Esophagus muscularis mucosa (tissue), 4 donors: Measurements from ENCODE around the gene USP15. TPM values are rescaled to one million over a fixed set of nuclear protein-coding genes. Genes with fewer than 3 reads are reported as not detected.

Experiments
- DNase-seq: peaks from one replicate; pipeline ENCODE4 v3.0.0-alpha.2; 2017; ENCODE audit errors: extremely low spot score
- H3K27ac ChIP-seq, 4 donors: fragments of 200-600 bp; sonication (generic); replicated peaks in 1 of 4; 1 replicate in 3 of 4; 2 replicates in 1 of 4; pipeline ENCODE4 v1.5.1; 2016 to 2019; ENCODE audit warnings: mild to moderate bottlenecking in 1 of 4
- H3K27me3 ChIP-seq, 4 donors: fragments of 200-600 bp; sonication (generic); one replicate each; pipeline versions ENCODE4 v1.5.1 to v1.6.0; 2016 to 2019
- H3K36me3 ChIP-seq, 4 donors: fragments of 200-600 bp; sonication (generic); one replicate each; pipeline ENCODE4 v1.5.1; 2016 to 2019
- H3K4me1 ChIP-seq, 4 donors: fragments of 200-600 bp; sonication (generic); one replicate each; pipeline ENCODE4 v1.5.1; 2016 to 2019
- H3K4me3 ChIP-seq, 4 donors: fragments of 200-600 bp; sonication (generic); 1 replicate in 2 of 4; 2 replicates in 2 of 4; pipeline ENCODE4 v1.5.1; 2016 to 2019; ENCODE audit warnings: mild to moderate bottlenecking in 4 of 4, moderate library complexity in 1 of 4
- H3K9me3 ChIP-seq, 4 donors: fragments of 200-600 bp; sonication (generic); 1 replicate in 3 of 4; 2 replicates in 1 of 4; pipeline ENCODE4 v1.5.1; 2016 to 2019
- EP300 ChIP-seq: sonication (generic); formaldehyde crosslinking; IDR thresholded peaks from one replicate; pipeline ENCODE4 v1.6.1; 2017; ENCODE audit warnings: antibody characterized with exemption
- POLR2A ChIP-seq: fragments of 450-650 bp; IDR thresholded peaks from one replicate; pipeline ENCODE4 v1.6.1; 2017; ENCODE audit warnings: antibody characterized with exemption, moderate library complexity, mild to moderate bottlenecking, low read depth
- POLR2AphosphoS5 ChIP-seq, 2 donors: sonication (generic); formaldehyde crosslinking; IDR thresholded peaks; one replicate each; pipeline ENCODE4 v1.6.1; 2017; ENCODE audit warnings: antibody characterized with exemption in 2 of 2
- WGBS: methylation state at CpG from one replicate; pipeline ENCODE4 v1.1.5; 2018; 5-methylcytosine and 5-hydroxymethylcytosine counted together
- intact Hi-C: fragments of 100-400 bp; cut with DNase I; formaldehyde crosslinking; loops from one replicate; pipeline ENCODE4 v1.15.1; 2023
- total RNA-seq, 4 donors: library from RNA; depleted of rRNA; stranded (reverse); fragments of >200 nt; gene quantifications; one replicate each; pipeline versions ENCODE4 v1.1.0 to v1.2.1, GENCODE V29; 2016
- TF ChIP-seq, protein P1 (sequence below), 3 experiments: fragments of 200-600 bp in 2 of 3; fragments of 450-650 bp in 1 of 3; sonication (generic) in 2 of 3; IDR thresholded peaks; one replicate each; pipeline ENCODE4 v1.5.1; 2017 to 2019; ENCODE audit warnings: antibody characterized with exemption in 3 of 3, mild to moderate bottlenecking in 2 of 3, moderate library complexity in 1 of 3

USP15 gene
- total RNA-seq, 4 donors from 2014 or later, result 38.0 to 78.5 (median 49.9) TPM

DNA sequence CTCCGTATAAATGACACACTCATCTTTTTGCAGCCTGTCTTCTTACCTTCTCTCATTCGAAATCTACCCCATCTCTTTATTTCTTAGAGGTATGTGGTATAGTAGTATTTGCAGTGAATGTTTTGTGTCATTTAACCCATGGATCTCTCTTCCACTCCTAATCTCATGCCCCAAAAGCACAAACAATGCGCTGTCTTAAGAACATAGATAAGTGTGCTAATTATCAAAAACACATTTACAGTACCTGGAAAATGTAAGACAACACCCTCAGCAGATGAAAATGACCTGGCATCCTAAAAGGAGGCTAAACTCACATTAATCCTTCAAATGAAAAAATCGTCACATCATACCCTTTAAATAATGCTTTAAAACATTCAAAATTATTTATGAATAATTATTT, 10.7 kb downstream of the USP15 start:
- Histone ChIP-seq H3K9me3 (no peaks in the 10 kb centered on the region), H3K27me3 (no peaks in the 10 kb centered on the region), H3K36me3 (no peaks in the 10 kb centered on the region), H3K4me1 (peaks cover 45 to 92% (median 85%) of the 10 kb centered on the region in 4 donors), H3K27ac (no peak overlapping the region), H3K4me3 (no peak overlapping the region)
- no peak for DNase-seq
- intact Hi-C loops, result no loop called here
- 78% methylated on average over 4 of the region's 4 CpGs for WGBS
- no peak for TF ChIP-seq POLR2AphosphoS5 (IDR thresholded peaks at IDR 0.05)
- TF ChIP-seq EP300, result no peak
- TF ChIP-seq, protein P1, sequence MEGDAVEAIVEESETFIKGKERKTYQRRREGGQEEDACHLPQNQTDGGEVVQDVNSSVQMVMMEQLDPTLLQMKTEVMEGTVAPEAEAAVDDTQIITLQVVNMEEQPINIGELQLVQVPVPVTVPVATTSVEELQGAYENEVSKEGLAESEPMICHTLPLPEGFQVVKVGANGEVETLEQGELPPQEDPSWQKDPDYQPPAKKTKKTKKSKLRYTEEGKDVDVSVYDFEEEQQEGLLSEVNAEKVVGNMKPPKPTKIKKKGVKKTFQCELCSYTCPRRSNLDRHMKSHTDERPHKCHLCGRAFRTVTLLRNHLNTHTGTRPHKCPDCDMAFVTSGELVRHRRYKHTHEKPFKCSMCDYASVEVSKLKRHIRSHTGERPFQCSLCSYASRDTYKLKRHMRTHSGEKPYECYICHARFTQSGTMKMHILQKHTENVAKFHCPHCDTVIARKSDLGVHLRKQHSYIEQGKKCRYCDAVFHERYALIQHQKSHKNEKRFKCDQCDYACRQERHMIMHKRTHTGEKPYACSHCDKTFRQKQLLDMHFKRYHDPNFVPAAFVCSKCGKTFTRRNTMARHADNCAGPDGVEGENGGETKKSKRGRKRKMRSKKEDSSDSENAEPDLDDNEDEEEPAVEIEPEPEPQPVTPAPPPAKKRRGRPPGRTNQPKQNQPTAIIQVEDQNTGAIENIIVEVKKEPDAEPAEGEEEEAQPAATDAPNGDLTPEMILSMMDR (IDR thresholded peaks at IDR 0.05), result no peak
- no peak for TF ChIP-seq POLR2A

DNA sequence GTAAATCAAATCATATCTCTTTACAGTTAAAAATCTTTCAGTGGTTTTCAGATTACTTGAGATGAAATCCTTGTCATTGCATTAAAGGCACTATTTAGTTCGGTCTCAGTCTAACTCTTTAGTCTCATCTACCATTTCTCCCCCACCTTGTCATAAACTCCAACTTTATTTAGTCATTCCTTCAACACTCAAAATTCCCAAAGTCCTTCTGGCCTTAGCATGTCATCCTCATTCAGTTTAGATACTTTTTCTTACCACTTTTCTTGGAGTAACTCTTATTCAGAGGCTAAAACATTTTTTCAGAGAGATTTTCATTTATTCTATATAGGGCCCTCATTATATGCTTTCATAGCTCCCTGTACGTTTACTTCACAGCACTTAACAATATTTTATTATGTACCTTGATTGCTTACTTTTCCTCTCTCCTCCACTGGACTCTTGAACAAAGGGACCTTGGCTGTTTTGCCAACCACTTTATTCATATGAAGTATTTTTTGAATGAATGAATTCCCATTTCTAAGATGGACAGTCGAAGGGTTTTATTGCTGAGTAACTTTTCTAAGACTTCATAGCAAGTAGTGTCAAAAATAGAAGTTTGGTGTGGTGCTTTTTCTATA, 12.8 kb downstream of the USP15 start:
- intact Hi-C loops, result no loop called here
- TF ChIP-seq EP300, result no peak
- no peak for TF ChIP-seq POLR2AphosphoS5 (IDR thresholded peaks at IDR 0.05)
- TF ChIP-seq, protein P1 (IDR thresholded peaks at IDR 0.05), result no peak
- no peak for TF ChIP-seq POLR2A

DNA sequence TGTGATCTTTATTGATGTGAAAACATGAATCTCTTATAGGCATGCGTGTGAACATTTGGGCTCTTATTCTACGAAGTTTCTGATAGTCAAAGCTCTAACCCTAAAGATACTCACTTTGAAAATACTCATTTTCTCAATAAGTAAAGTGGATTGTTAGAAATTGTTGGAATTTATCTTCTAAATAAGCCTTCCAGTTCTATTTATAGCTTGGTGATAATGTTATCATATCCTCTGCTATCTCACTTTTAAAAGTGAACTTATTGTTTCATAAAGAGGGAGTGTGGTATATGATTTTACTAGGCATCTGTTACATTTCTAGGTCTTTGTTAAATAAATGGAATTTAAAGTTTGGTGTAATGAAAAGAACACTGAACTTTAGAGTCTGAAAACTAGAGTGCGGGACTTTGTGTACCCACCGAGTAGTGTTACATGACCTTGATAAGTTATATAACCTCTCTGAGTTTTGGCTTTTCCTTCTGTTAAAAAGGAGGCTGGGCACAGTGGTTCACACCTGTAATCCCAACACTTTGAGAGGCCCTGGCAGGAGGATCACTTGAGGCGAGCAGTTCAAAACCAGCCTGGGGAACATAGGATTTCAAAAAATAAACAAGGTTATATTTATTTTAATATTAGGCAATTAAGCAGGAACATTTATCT, 13.6 kb downstream of the USP15 start:
- Histone ChIP-seq H3K4me3 (no peak overlapping the region), H3K27ac (no peak overlapping the region), H3K27me3 (no peaks in the 10 kb centered on the region), H3K36me3 (no peaks in the 10 kb centered on the region), H3K9me3 (no peaks in the 10 kb centered on the region), H3K4me1 (peaks cover 33 to 80% (median 78%) of the 10 kb centered on the region in 4 donors)
- intact Hi-C loops, result no loop called here
- 74% methylated on average over 5 of the region's 5 CpGs for WGBS
- no peak for DNase-seq
- TF ChIP-seq, protein P1 (IDR thresholded peaks at IDR 0.05), result no peak
- TF ChIP-seq POLR2AphosphoS5 (IDR thresholded peaks at IDR 0.05) (no peak), EP300 (no peak), POLR2A (no peak)

More for the DNA sequence above, 12.8 kb downstream of the USP15 start:
- peaks cover 37 to 88% (median 82%) of the 10 kb centered on the region in 4 donors for H3K4me1 ChIP-seq
- 74% methylated on average over 3 of the region's 3 CpGs for WGBS
- no peaks in the 10 kb centered on the region for H3K36me3 ChIP-seq
- no peaks in the 10 kb centered on the region for H3K9me3 ChIP-seq
- no peaks in the 10 kb centered on the region for H3K27me3 ChIP-seq
- no peak for DNase-seq
- no peak overlapping the region for H3K4me3 ChIP-seq
- no peak overlapping the region for H3K27ac ChIP-seq

DNA sequence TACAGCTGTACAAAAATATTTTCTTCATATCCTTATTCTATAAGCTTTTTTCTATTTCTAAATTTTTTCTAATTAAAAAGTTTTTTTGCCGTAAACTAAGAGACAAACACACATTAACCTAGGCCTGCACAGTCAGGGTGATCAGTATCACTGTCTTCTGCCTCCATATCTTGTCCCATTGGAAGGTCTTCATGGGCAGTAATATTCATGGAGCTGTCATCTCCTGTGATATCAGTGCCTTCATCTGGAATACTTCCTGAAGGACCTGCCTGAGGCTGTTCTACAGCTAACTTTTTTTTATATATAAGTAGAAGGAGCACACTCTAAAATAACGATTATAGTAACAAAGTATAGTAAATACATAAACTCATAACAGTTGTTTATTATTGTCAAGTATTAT, 17.8 kb downstream of the USP15 start:
- Histone ChIP-seq H3K4me1 (peaks cover 17 to 62% (median 57%) of the 10 kb centered on the region in 4 donors), H3K27me3 (no peaks in the 10 kb centered on the region), H3K9me3 (no peaks in the 10 kb centered on the region), H3K36me3 (no peaks in the 10 kb centered on the region), H3K4me3 (no peak overlapping the region), H3K27ac (no peak overlapping the region)
- TF ChIP-seq, protein P1 (IDR thresholded peaks at IDR 0.05), result no peak
- TF ChIP-seq POLR2AphosphoS5 (IDR thresholded peaks at IDR 0.05), result no peak
- no peak for TF ChIP-seq POLR2A
- no peak for TF ChIP-seq EP300
- no peak for DNase-seq
- intact Hi-C loops, result no loop called here
- WGBS, result 94% methylated on average over 2 of the region's 2 CpGs
